ENCODE results near the gene SLC38A6.

Gene SLC38A6

GRCh38 chr14:61042220-61042619 lies 61.2 kb downstream of the SLC38A6 start:
- DNase-seq (ENCODE audit: low read depth): no peak
- TF ChIP-seq CTCF (IDR thresholded peaks at IDR 0.05; ENCODE audit: low read depth, low read length, missing control alignments): no peak
- no peak overlapping the region for H3K4me3 ChIP-seq (ENCODE audit: low read depth, low read length)

GRCh38 chr14:61043506-61043905 lies 62.5 kb downstream of the SLC38A6 start:
- no peak for TF ChIP-seq CTCF (IDR thresholded peaks at IDR 0.05; ENCODE audit: low read depth, low read length, missing control alignments)
- DNase-seq (ENCODE audit: low read depth): no peak
- H3K4me3 ChIP-seq (ENCODE audit: low read depth, low read length): no peak overlapping the region

GRCh38 chr14:61047021-61047420 lies 66.0 kb downstream of the SLC38A6 start:
- DNase-seq (ENCODE audit: low read depth): no peak
- no peak for TF ChIP-seq CTCF (IDR thresholded peaks at IDR 0.05; ENCODE audit: low read depth, low read length, missing control alignments)
- H3K4me3 ChIP-seq (ENCODE audit: low read depth, low read length): no peak overlapping the region

- TF ChIP-seq CTCF (IDR thresholded peaks at IDR 0.05; ENCODE audit: low read depth, low read length, missing control alignments): no peak
- no peak overlapping the region for H3K4me3 ChIP-seq (ENCODE audit: low read depth, low read length)
- no peak for DNase-seq (ENCODE audit: low read depth)
Measured at GRCh38 chr14:61048640-61049039, 67.6 kb downstream of the SLC38A6 start.

- no peak for TF ChIP-seq CTCF (IDR thresholded peaks at IDR 0.05; ENCODE audit: low read depth, low read length, missing control alignments)
- no peak for DNase-seq (ENCODE audit: low read depth)
- H3K4me3 ChIP-seq (ENCODE audit: low read depth, low read length): no peak overlapping the region
Measured at GRCh38 chr14:61050417-61050816, 69.4 kb downstream of the SLC38A6 start.

GRCh38 chr14:61051051-61051450 lies 70.0 kb downstream of the SLC38A6 start:
- TF ChIP-seq CTCF (IDR thresholded peaks at IDR 0.05; ENCODE audit: low read depth, low read length, missing control alignments): no peak
- no peak overlapping the region for H3K4me3 ChIP-seq (ENCODE audit: low read depth, low read length)
- no peak for DNase-seq (ENCODE audit: low read depth)

- no peak overlapping the region for H3K4me3 ChIP-seq (ENCODE audit: low read depth, low read length)
- TF ChIP-seq CTCF (IDR thresholded peaks at IDR 0.05; ENCODE audit: low read depth, low read length, missing control alignments): no peak
- DNase-seq (ENCODE audit: low read depth): no peak
Measured at GRCh38 chr14:61051621-61052020, 70.6 kb downstream of the SLC38A6 start.
